RWPE2 (cell line): ENCODE measurements around the gene MALRD1.

Source experiments
- ATAC-seq: fragments of 200-7000 bp; cut with Tn5 transposase; 3 replicates; pipeline ENCODE4 v1.9.1; 2021; ENCODE audit warnings: low read depth
- DNase-seq: peaks from one replicate; pipeline ENCODE4 v3.0.0-alpha.2; 2020; ENCODE audit warnings: low spot score
- H3K27ac ChIP-seq: fragments of 450-650 bp; 2 replicates; pipeline ENCODE4 v1.5.1; 2017; ENCODE audit warnings: mild to moderate bottlenecking; ENCODE audit not compliant: poor library complexity, severe bottlenecking
- H3K27me3 ChIP-seq: fragments of 250-450 bp; sonication (Bioruptor Pico); 2 replicates; pipeline ENCODE4 v1.5.1; 2021; ENCODE audit warnings: mild to moderate bottlenecking, moderate library complexity; ENCODE audit not compliant: insufficient read depth, poor library complexity, severe bottlenecking
- H3K36me3 ChIP-seq: fragments of 250-450 bp; sonication (Bioruptor Pico); 2 replicates; pipeline ENCODE4 v1.5.1; 2020; ENCODE audit warnings: low read depth, mild to moderate bottlenecking, moderate library complexity
- H3K4me1 ChIP-seq: fragments of 250-450 bp; sonication (Bioruptor Pico); 2 replicates; pipeline ENCODE4 v1.5.1; 2021; ENCODE audit warnings: mild to moderate bottlenecking, moderate library complexity; ENCODE audit not compliant: insufficient read depth, poor library complexity, severe bottlenecking
- H3K4me3 ChIP-seq: fragments of 250-450 bp; sonication (Bioruptor Pico); 2 replicates; pipeline ENCODE4 v1.5.1; 2021; ENCODE audit warnings: mild to moderate bottlenecking, moderate library complexity; ENCODE audit not compliant: severe bottlenecking
- H3K9me3 ChIP-seq: fragments of 250-450 bp; sonication (Bioruptor Pico); 2 replicates; pipeline ENCODE4 v1.5.1; 2021; ENCODE audit warnings: mild to moderate bottlenecking, moderate library complexity; ENCODE audit not compliant: severe bottlenecking
- TF ChIP-seq, protein P1 (sequence below): fragments of 450-650 bp; IDR thresholded peaks from one replicate; pipeline ENCODE4 v1.5.1; 2017; ENCODE audit warnings: mild to moderate bottlenecking, moderate library complexity; ENCODE audit not compliant: poor library complexity, severe bottlenecking

The MALRD1 gene

DNA sequence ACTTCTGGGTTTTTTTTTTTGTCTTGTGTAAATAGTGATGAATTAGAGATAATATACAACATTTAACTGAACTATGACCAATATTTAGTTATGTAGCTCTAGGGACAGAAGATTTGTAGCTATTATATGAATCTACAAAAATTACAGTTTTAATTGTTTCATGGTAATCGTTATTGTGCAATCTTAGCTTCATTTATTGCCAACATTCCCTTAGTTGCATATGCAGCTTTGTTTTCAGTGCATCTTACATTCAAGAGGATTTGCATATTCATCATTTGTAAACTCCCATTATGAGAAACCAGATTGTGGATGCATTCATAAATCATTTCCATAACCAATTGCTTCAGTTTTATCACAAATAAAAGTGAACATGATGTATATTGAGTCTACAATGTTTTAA is 68.8 kb downstream of the MALRD1 start:
- Histone ChIP-seq H3K4me1 (no peaks in the 10 kb centered on the region), H3K36me3 (no peaks in the 10 kb centered on the region), H3K27ac (no peak overlapping the region), H3K27me3 (no peaks in the 10 kb centered on the region), H3K9me3 (no peaks in the 10 kb centered on the region), H3K4me3 (no peak overlapping the region)
- DNase-seq (no peak), ATAC-seq (no peak)
- TF ChIP-seq, protein P1, sequence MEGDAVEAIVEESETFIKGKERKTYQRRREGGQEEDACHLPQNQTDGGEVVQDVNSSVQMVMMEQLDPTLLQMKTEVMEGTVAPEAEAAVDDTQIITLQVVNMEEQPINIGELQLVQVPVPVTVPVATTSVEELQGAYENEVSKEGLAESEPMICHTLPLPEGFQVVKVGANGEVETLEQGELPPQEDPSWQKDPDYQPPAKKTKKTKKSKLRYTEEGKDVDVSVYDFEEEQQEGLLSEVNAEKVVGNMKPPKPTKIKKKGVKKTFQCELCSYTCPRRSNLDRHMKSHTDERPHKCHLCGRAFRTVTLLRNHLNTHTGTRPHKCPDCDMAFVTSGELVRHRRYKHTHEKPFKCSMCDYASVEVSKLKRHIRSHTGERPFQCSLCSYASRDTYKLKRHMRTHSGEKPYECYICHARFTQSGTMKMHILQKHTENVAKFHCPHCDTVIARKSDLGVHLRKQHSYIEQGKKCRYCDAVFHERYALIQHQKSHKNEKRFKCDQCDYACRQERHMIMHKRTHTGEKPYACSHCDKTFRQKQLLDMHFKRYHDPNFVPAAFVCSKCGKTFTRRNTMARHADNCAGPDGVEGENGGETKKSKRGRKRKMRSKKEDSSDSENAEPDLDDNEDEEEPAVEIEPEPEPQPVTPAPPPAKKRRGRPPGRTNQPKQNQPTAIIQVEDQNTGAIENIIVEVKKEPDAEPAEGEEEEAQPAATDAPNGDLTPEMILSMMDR, result no peak

DNA sequence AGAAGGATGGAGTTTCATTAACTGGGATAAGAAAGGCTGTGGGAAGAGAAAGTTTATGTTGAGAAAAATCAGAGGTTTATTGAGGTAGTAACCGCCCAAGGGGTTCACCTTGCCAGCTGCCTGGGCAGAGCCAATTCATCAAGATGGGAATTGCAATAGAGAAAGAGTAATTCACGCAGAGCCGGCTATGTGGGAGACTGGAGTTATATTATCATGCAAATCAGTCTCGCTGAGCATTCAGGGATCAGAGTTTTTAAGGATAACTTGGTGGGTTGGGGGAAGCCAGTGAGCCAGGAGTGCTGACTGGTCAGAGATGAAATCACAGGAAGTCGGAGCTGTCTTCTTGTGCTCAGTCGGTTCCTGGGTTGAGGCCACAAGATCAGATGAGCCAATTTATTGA is 70.6 kb downstream of the MALRD1 start:
- H3K27ac ChIP-seq, result no peak overlapping the region
- DNase-seq, result no peak
- H3K4me1 ChIP-seq, result no peaks in the 10 kb centered on the region
- ATAC-seq, result no peak
- H3K27me3 ChIP-seq, result no peaks in the 10 kb centered on the region
- no peaks in the 10 kb centered on the region for H3K9me3 ChIP-seq
- no peak overlapping the region for H3K4me3 ChIP-seq
- H3K36me3 ChIP-seq, result no peaks in the 10 kb centered on the region
- TF ChIP-seq, protein P1, result no peak

DNA sequence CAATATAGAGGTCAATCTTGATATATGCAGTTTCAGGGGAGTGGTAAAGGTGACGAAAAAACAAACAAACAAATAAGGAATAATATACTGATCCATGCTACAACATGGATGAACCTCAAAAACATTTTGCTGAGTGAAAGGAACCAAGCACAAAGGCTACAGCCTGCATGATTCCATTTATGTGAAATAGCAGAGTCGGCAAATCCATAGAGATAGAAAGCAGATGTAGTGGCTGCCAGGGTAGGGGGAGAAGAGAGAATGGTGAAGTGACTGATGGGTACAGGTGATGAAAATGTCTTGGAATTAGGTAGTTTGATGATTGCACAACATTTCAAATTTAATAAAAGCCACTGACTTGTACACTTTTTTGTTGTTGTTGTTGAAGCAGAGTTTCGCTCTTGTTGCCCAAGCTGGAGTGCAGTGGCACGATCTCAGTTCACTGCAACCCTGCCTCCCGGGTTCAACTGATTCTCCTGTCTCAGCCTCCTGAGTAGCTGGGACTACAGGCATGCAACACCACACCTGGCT is 71.8 kb downstream of the MALRD1 start:
- H3K27me3 ChIP-seq, result no peaks in the 10 kb centered on the region
- H3K4me1 ChIP-seq, result no peaks in the 10 kb centered on the region
- no peaks in the 10 kb centered on the region for H3K36me3 ChIP-seq
- no peak for DNase-seq
- TF ChIP-seq, protein P1, result no peak
- no peaks in the 10 kb centered on the region for H3K9me3 ChIP-seq
- H3K4me3 ChIP-seq, result no peak overlapping the region
- H3K27ac ChIP-seq, result no peak overlapping the region
- no peak for ATAC-seq

DNA sequence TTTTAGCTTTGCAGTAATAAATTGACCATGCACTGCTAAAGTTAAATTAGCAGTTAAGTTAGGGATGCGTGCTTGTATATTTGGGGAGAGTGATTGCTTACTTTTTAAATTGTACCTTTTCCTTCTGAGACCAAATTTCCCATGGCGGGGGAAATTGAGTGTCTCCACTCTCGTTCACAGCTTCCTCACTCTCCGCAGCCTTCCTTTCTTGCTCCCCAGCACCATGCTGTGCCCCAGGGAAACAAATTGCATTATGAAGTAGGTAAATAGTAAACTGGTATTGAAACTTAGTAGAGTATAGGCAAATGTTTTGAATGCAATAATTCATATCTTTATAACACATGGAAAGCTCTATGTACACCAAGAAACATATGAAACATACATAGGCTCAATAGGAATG is 85.4 kb downstream of the MALRD1 start:
- Histone ChIP-seq H3K36me3 (no peaks in the 10 kb centered on the region), H3K9me3 (no peaks in the 10 kb centered on the region), H3K4me3 (no peak overlapping the region), H3K27me3 (no peaks in the 10 kb centered on the region), H3K27ac (no peak overlapping the region), H3K4me1 (no peaks in the 10 kb centered on the region)
- DNase-seq (no peak), ATAC-seq (no peak)
- TF ChIP-seq, protein P1, result no peak

DNA sequence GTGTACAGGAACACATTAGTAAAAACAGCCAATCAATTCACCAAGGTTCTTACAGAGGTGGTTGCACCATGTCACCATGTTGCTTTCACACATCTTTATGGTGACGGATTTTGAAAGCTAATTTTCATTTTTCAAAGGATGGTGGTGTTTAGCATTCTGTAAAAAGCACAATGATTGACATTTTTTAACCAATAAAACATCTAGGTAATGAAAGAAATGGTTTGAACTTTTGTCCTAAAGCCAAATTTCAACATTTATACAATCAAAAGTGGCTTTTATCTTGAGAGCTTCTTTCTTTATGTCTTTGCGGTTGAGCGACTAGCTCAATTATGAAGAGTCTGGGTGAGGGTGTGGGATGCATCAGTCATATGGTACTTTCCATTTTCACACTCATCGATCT is 94.4 kb downstream of the MALRD1 start:
- H3K27ac ChIP-seq, result no peak overlapping the region
- no peak overlapping the region for H3K4me3 ChIP-seq
- DNase-seq (no peak), ATAC-seq (no peak)
- H3K4me1 ChIP-seq, result no peaks in the 10 kb centered on the region
- H3K27me3 ChIP-seq, result peaks cover 24% of the 10 kb centered on the region
- TF ChIP-seq, protein P1, result no peak
- no peaks in the 10 kb centered on the region for H3K36me3 ChIP-seq
- no peaks in the 10 kb centered on the region for H3K9me3 ChIP-seq
